HepG2 (cell line): ENCODE results near the gene CNPY4. TPM values are rescaled to one million over a fixed set of nuclear protein-coding genes. Genes with fewer than 3 reads are reported as not detected.
A peak's percentile ranks its signal among the peaks of the same experiment; 100 is the strongest.

ENCODE experiments used
- ELF1 ChIP-seq: sonication (generic); formaldehyde crosslinking; IDR thresholded peaks from 2 replicates; pipeline ENCODE4 v1.4.0; 2020; ENCODE audit warnings: missing genetic modification reagents
- GFI1 ChIP-seq: sonication (generic); formaldehyde crosslinking; IDR thresholded peaks from 2 replicates; pipeline ENCODE4 v1.5.0; 2020; ENCODE audit warnings: missing genetic modification reagents, mild to moderate bottlenecking, borderline replicate concordance
- HDAC6 ChIP-seq: fragments of 200-600 bp; sonication (generic); IDR thresholded peaks from 2 replicates; pipeline ENCODE4 v1.7.0; 2017; ENCODE audit warnings: mild to moderate bottlenecking, antibody characterized with exemption, low read length, low read depth
- MEF2D ChIP-seq: sonication (generic); formaldehyde crosslinking; IDR thresholded peaks from 2 replicates; pipeline ENCODE4 v1.5.1; 2020; ENCODE audit warnings: mild to moderate bottlenecking, missing genetic modification reagents
- NFATC3 ChIP-seq: sonication (generic); formaldehyde crosslinking; IDR thresholded peaks from 2 replicates; pipeline ENCODE4 v1.5.1; 2020; ENCODE audit warnings: mild to moderate bottlenecking, missing genetic modification reagents
- PHB2 ChIP-seq: fragments of 450-650 bp; IDR thresholded peaks from 2 replicates; pipeline ENCODE4 v1.6.1; 2018; ENCODE audit not compliant: partially characterized antibody
- RAD21 ChIP-seq: fragments of 450-650 bp; formaldehyde crosslinking; IDR thresholded peaks from 2 replicates; pipeline ENCODE4 v1.5.0; 2020; ENCODE audit warnings: mild to moderate bottlenecking
- SATB2 ChIP-seq: sonication (generic); formaldehyde crosslinking; IDR thresholded peaks from 2 replicates; pipeline ENCODE4 v1.5.0; 2020; ENCODE audit warnings: missing genetic modification reagents
- SRSF9 ChIP-seq: fragments of 200-400 bp; formaldehyde crosslinking; IDR thresholded peaks from 2 replicates; pipeline ENCODE4 v1.6.1; 2018; ENCODE audit warnings: borderline replicate concordance, mild to moderate bottlenecking, low read depth, low read length; ENCODE audit not compliant: insufficient read depth, poor library complexity, severe bottlenecking
- STAT6 ChIP-seq: sonication (generic); formaldehyde crosslinking; IDR thresholded peaks from 2 replicates; pipeline ENCODE4 v1.4.0; 2020; ENCODE audit warnings: missing genetic modification reagents, mild to moderate bottlenecking, borderline replicate concordance
- TFDP2 ChIP-seq: sonication (generic); formaldehyde crosslinking; IDR thresholded peaks from 2 replicates; pipeline ENCODE4 v1.4.0; 2020; ENCODE audit warnings: missing genetic modification reagents
- WIZ ChIP-seq: sonication (generic); formaldehyde crosslinking; IDR thresholded peaks from 2 replicates; pipeline ENCODE4 v1.5.1; 2020; ENCODE audit warnings: mild to moderate bottlenecking, missing genetic modification reagents
- ZBTB3 ChIP-seq: sonication (generic); formaldehyde crosslinking; IDR thresholded peaks from 2 replicates; pipeline ENCODE4 v1.4.0; 2020; ENCODE audit warnings: low read depth, mild to moderate bottlenecking, moderate library complexity, missing genetic modification reagents, borderline replicate concordance
- ZIK1 ChIP-seq: sonication (generic); formaldehyde crosslinking; IDR thresholded peaks from 2 replicates; pipeline ENCODE4 v1.5.0; 2020; ENCODE audit warnings: mild to moderate bottlenecking, low read depth, missing genetic modification reagents, borderline replicate concordance
- ZKSCAN8 ChIP-seq: IDR thresholded peaks from 2 replicates; pipeline ENCODE4 v1.6.1; 2016; ENCODE audit warnings: borderline replicate concordance, missing genetic modification reagents, missing compliant biosample characterization
- ZNF264 ChIP-seq: sonication (generic); formaldehyde crosslinking; IDR thresholded peaks from 2 replicates; pipeline ENCODE4 v1.4.0; 2020; ENCODE audit warnings: missing genetic modification reagents
- ZNF512B ChIP-seq: sonication (generic); formaldehyde crosslinking; IDR thresholded peaks from 2 replicates; pipeline ENCODE4 v1.5.1; 2020; ENCODE audit warnings: missing genetic modification reagents, mild to moderate bottlenecking, borderline replicate concordance
- ZNF513 ChIP-seq: sonication (generic); formaldehyde crosslinking; conservative IDR thresholded peaks from 2 replicates; pipeline ENCODE4 v1.5.0; 2020; ENCODE audit warnings: missing genetic modification reagents
- ZNF547 ChIP-seq: sonication (generic); formaldehyde crosslinking; IDR thresholded peaks from 2 replicates; pipeline ENCODE4 v1.5.1; 2020; ENCODE audit warnings: mild to moderate bottlenecking, missing genetic modification reagents
- polyA plus RNA-seq, 8 experiments: library from polyadenylated mRNA; depleted of rRNA in 3 of 8; stranded (reverse) in 7 of 8; unstranded in 1 of 8; fragments of >200 nt; fragmentation: Illumina TruSeq in 4 of 8; extraction: Trizol in 4 of 8; gene quantifications; 2 replicates each; pipeline versions ENCODE4 v1.2.1 to v1.2.3, GENCODE V29; 2011 to 2016; ENCODE audit warnings: low read depth in 4 of 8, missing spikeins in 1 of 8, mixed read lengths in 1 of 8; ENCODE audit not compliant: insufficient read depth in 1 of 8
- total RNA-seq, 5 experiments: library from RNA; depleted of rRNA; stranded (reverse); fragments of >200 nt; fragmentation: Illumina TruSeq; extraction: Trizol; gene quantifications; 2 replicates each; pipeline ENCODE4 v1.2.3, GENCODE V29; 2016; ENCODE audit warnings: low read depth in 1 of 5

The CNPY4 gene
- total and polyA plus RNA-seq, 2 of the 13 experiments (the other 11 are each of a cell fraction or from before 2014, with no cell fraction given), result 6.2 to 12.7 TPM

GRCh38 chr7:100158229-100159098 lies 39.0 kb downstream of the CNPY4 start, which contains the start of gene TRAPPC14 (continued):
- no peak for TF ChIP-seq ZNF547 (CRISPR knock-in tag)
- no peak for TF ChIP-seq ZNF264 (CRISPR knock-in tag)
- TF ChIP-seq MEF2D (CRISPR knock-in tag), result no peak
- TF ChIP-seq ZIK1 (CRISPR knock-in tag), result 0 out of 2 replicates have a peak, but pooled peaks have one; percentile 37
- no peak; the same call in 1 of the 2 replicates for TF ChIP-seq GFI1 (CRISPR knock-in tag)
- peak; percentile 30; the same call in 1 of the 2 replicates for TF ChIP-seq WIZ (CRISPR knock-in tag)
- no peak for TF ChIP-seq NFATC3
- TF ChIP-seq RAD21 (CRISPR knock-in tag), result peak; percentile 32; the same call in 1 of the 2 replicates
- TF ChIP-seq ZNF513 (CRISPR knock-in tag), result no peak
- TF ChIP-seq TFDP2 (CRISPR knock-in tag), result peak; percentile 65
- no peak for TF ChIP-seq ZNF512B
- no peak for TF ChIP-seq ZBTB3
- no peak; the same call in 1 of the 2 replicates for TF ChIP-seq STAT6 (CRISPR knock-in tag)
- peak; percentile 91 for TF ChIP-seq ELF1 (CRISPR knock-in tag)
- TF ChIP-seq PHB2, result no peak
- no peak for TF ChIP-seq HDAC6
- TF ChIP-seq SRSF9, result no peak
- no peak for TF ChIP-seq SATB2
- TF ChIP-seq ZKSCAN8 (CRISPR knock-in tag), result no peak
